GM10266 (cell line): ENCODE measurements around the gene CCN5.

Experiments
- DNase-seq: peaks from one replicate; pipeline ENCODE4 v3.0.0; 2012; ENCODE audit errors: extremely low spot score
- CTCF ChIP-seq: IDR thresholded peaks from 2 replicates; pipeline ENCODE4 v1.5.1; 2012; ENCODE audit warnings: mild to moderate bottlenecking, low read depth; ENCODE audit not compliant: control insufficient read depth, insufficient read depth; ENCODE audit errors: missing control alignments

Gene CCN5

DNA sequence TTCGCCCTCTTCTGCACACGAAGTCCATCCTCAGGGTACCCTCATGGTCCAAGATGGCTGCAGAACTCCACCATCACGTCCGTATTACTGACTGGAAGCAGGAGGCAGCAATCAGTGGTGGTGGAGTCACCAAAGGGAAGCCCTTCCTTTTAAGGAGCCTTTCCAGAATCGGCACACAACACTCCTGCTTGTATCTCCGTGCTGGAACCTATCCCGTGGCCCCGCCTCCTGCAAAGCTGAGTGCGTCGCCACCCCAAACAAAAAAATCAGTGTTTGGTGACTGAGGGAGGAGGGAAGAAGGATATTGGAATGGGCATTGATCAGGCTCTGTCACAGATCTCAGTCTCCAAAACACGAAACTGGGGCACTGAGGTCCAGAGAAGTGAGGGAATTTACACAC is 5.8 kb upstream of the CCN5 start:
- TF ChIP-seq CTCF = no peak
- DNase-seq = no peak

GRCh38 chr20:44709797-44710196 is 5.4 kb upstream of the CCN5 start:
- DNase-seq = no peak

GRCh38 chr20:44711237-44711636 is 3.9 kb upstream of the CCN5 start:
- no peak for TF ChIP-seq CTCF

More at GRCh38 chr20:44709797-44710196, 5.4 kb upstream of the CCN5 start:
- no peak for TF ChIP-seq CTCF

DNA sequence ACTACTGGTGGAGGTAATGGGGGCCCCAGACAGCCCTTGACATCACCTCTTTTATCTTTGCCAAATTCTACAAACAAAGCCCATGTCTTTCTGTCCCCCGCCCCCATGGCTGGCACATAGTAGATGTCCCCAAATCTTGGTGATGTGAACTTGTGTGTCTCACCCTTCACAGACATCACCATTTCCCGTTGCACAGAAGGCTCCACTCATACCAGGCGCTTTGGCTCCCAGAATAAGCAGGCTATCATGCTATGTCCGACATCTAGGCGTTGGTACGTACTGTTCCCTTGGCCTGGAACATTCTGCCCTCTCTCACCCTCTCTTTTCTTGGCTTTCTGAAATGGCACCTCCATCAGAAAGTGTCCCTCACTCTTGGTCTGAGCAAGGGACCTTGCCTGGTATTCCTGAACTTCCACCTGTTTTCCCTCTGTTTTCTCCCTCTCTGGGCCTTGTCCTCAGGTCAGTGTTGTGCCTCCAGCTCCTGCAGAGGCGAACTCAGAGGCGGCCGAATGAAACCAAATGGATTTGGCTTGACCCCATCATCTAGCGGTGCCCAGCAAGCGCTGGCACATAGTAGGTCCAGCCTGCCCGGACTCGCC is 968 bp upstream of the CCN5 start:
- DNase-seq = no peak
- no peak for TF ChIP-seq CTCF

More at GRCh38 chr20:44711237-44711636, 3.9 kb upstream of the CCN5 start:
- no peak for DNase-seq

DNA sequence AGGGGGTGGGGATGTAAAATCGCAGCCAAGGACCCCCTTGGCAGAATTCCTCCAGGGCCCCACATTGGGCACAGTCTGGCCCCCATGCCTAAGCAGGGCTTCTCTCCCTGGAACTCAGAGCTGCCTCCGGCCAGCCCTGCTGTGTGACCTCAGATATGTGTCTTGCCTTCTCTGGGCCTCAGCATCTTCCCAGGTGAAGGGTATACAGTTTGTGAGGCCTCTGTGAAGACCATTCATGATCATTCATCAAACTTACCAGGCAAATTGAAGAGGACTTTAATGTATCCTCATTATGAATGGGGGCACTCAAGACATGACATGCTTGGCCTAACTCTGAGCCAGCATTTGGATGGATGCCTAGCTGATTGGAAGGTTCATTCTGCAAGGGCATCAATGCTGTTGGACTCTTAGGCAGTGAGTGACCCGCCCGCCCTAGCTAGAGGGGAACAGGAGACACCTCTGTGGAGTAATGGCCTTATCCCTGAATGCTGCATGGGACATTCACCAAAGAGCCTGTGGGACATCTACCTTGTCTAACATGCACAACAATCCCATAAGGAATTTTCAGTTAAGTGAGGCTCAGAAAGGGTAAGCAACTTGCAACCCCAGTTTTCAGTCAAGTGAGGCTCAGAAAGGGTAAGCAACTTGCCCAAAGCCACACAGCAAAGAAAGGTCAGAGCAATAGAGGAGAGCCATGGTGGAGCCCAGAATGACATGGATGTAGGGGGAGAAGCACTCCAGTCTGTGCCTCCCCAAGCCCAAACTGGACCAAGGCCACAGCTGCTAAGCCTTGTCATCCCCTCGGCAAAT is 535 bp downstream of the CCN5 start:
- no peak for TF ChIP-seq CTCF
- no peak for DNase-seq

DNA sequence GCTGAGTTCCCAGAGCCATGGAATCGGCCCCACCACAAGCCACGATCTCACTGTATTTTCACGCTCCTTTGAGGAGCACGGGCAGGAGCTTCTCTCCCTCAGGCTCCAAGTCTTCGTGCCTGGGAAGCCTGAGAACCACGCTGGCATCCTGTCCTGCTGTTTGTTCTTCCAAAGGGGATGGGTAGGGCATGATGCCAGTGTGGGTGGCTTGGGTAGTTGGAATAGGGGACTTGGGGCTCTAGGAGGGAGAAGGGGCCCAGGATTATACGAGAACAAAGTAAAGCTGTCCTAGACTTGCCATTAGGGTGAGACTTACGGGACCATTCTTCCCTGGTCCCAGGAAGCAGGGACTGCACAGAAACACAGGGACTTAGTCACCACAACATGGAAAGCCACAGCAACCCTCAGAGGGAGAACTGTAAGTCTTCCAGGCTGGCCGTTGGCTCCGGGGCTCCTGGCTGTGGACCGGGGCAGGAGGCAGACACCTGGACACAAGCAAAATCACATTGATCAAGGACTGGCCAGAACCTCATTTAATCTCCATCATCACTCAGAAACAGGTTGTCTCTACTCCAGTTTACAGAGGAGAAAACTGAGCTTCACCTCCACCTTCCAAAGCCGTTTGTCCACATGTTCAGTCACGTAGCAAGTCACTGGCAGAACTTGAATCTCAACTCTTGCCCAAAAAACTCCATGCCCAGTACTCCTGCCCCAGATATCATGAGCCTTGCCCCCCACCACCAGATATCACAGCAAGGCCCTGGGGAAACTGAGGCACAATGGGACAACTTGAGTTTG is 1.3 kb downstream of the CCN5 start:
- no peak for TF ChIP-seq CTCF
- DNase-seq = no peak

DNA sequence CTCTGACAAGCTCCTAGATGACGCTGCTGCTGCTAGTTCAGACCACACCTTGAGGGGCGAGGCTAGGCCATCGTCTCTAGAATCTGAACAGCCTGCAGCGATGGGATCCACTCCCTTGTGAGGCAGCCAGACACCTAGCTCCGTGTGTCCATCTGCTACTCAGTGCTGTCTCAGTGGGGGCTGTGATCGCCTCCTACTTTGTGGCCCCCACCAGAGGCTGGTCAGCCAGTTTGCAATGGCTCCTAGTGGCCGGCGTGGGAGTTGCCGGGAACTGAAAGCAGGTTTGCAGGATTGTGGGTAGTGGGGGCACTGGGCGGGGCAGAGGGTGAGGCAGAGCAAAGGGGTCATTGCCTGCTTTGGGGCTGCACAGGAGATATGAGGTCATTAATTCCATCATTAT is 2.8 kb downstream of the CCN5 start:
- TF ChIP-seq CTCF = no peak
- DNase-seq = no peak
